ENCODE results near the gene ATF6. TPM values are rescaled to one million over a fixed set of nuclear protein-coding genes. Genes with fewer than 3 reads are reported as not detected.

ATF6 gene
- total RNA-seq, 1 donor from 2014 or later: 21.1 TPM

DNA sequence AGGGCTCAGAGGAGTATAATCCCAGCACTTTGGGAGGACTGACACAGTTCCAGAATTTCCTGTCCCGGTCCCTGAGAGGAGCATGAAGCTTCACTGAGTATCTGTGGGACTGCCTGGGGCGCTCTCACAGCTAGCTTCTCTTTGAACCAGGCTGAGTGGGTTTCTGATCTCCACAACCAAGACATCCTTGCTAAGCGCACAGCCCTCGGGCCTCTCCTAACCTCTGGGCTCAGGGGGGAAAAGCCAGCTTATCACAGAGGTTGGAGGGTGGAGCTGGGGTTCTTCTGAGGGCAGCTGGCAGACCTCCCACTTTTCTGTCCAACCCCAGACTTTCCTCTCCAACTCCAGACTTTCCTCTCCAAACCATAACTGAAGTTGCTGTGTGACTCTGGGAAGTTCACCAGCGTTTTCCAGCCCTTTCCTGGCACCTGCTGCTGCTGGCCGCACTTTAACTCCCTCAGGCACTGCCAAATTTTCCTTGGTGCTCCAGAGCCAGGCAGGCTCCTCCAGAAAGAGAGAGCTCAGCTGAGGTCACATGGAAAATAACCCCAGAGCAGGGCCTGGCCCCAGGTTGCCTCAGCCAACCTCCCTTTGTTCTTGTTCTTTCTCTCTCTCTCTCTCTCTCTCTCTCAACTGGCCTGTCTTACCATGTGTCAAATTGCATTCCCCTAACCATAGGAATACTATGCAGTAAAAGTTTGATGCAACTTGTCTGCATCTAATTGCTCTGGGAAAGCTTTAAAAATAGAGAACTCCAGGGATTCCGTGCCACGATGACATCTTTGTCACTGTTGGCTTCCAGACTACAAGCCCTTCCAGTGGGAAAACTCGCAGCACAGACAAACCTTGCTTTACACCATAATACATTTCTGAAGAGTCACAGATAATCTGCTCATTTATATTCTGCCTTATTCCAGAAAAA, 208.1 kb downstream of the ATF6 start:
- Histone ChIP-seq H3K4me1 (no peaks in the 10 kb centered on the region), H3K27ac (peak overlapping the region; percentile 2), H3K36me3 (no peaks in the 10 kb centered on the region), H3K27me3 (no peaks in the 10 kb centered on the region), H3K9me3 (no peaks in the 10 kb centered on the region), H3K4me3 (no peak overlapping the region)
- TF ChIP-seq POLR2AphosphoS5 (IDR thresholded peaks at IDR 0.05; ENCODE audit: insufficient read depth in 1 of 2, low read depth in 1 of 2): no peak
- no peak for TF ChIP-seq POLR2A (IDR thresholded peaks at IDR 0.05)
- TF ChIP-seq, protein P1, sequence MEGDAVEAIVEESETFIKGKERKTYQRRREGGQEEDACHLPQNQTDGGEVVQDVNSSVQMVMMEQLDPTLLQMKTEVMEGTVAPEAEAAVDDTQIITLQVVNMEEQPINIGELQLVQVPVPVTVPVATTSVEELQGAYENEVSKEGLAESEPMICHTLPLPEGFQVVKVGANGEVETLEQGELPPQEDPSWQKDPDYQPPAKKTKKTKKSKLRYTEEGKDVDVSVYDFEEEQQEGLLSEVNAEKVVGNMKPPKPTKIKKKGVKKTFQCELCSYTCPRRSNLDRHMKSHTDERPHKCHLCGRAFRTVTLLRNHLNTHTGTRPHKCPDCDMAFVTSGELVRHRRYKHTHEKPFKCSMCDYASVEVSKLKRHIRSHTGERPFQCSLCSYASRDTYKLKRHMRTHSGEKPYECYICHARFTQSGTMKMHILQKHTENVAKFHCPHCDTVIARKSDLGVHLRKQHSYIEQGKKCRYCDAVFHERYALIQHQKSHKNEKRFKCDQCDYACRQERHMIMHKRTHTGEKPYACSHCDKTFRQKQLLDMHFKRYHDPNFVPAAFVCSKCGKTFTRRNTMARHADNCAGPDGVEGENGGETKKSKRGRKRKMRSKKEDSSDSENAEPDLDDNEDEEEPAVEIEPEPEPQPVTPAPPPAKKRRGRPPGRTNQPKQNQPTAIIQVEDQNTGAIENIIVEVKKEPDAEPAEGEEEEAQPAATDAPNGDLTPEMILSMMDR (IDR thresholded peaks at IDR 0.05): no peak
- no peak for DNase-seq (ENCODE audit: extremely low spot score in 2 of 2)
- intact Hi-C loops (cut with DNase I): no loop called here

DNA sequence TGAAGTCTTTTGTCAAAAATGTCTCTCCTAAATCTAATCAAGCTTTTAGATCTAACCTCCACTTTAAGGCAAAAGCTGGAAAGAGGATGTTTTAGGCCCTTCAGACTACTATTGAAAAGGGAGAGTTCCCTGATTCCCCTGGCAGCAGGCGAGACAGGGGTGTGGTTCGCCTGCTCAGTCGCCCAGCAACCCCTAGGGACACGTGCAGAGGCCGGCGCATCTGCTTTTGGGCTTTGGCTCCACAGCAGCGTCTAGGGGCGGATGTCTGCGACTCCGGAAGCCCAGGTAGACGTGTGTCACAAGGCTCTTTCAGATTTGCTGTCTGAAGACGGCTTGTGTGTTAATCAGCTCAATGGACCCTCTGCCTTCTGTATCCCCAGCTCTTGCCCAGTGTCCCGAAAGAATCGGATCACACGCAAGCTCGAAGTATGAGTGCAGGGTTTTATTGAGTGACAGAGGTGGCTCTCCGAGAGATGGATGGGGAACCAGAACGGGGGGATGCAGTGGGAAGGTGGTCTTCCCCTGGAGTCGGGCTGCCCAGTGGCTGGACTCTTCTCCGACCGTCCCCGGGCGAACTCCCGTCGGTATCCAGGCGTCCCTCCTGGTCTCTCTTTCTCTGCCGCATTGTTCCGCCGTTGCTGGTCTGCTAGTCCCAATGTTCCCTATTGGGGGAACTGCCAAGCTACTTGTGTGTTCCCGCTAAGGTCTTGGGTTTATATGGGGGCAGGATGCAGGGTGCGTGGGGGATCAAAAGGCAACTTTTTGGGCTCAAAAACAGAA, 212.1 kb downstream of the ATF6 start:
- intact Hi-C loops (cut with DNase I): no loop called here
- H3K9me3 ChIP-seq: no peaks in the 10 kb centered on the region
- H3K27ac ChIP-seq: no peak overlapping the region
- H3K27me3 ChIP-seq: no peaks in the 10 kb centered on the region
- H3K4me3 ChIP-seq: no peak overlapping the region
- no peak for DNase-seq (ENCODE audit: extremely low spot score in 2 of 2)
- no peaks in the 10 kb centered on the region for H3K36me3 ChIP-seq
- no peak for TF ChIP-seq POLR2A (IDR thresholded peaks at IDR 0.05)
- no peak for TF ChIP-seq POLR2AphosphoS5 (IDR thresholded peaks at IDR 0.05; ENCODE audit: insufficient read depth in 1 of 2, low read depth in 1 of 2)
- TF ChIP-seq, protein P1 (IDR thresholded peaks at IDR 0.05): no peak
- H3K4me1 ChIP-seq: peaks cover 10% of the 10 kb centered on the region

DNA sequence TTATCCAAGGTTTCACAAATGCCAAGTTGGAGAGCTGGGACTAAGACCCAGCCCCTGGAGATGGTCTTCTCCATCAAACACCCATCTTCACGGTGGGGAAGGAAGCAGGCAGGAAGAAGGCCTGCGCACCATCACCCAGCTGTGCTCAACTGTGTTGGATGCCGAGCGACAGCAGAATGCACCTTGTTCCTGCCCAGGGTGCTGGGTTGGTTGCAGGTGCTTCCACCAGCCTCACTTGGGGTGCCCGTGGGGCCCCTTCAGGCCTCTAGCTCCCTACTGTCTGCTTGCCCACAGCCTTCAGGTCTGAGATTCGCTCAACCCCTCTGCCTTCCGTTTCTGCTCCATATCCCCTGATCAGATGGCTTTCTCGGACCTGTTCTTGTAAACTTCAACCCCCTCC, 215.0 kb downstream of the ATF6 start:
- intact Hi-C loops (cut with DNase I): no loop called here
- peaks cover 20% of the 10 kb centered on the region for H3K4me1 ChIP-seq
- no peaks in the 10 kb centered on the region for H3K27me3 ChIP-seq
- H3K4me3 ChIP-seq: no peak overlapping the region
- TF ChIP-seq, protein P1 (IDR thresholded peaks at IDR 0.05): no peak
- no peak for TF ChIP-seq POLR2A (IDR thresholded peaks at IDR 0.05)
- no peak for TF ChIP-seq POLR2AphosphoS5 (IDR thresholded peaks at IDR 0.05; ENCODE audit: insufficient read depth in 1 of 2, low read depth in 1 of 2)
- H3K9me3 ChIP-seq: no peaks in the 10 kb centered on the region
- no peaks in the 10 kb centered on the region for H3K36me3 ChIP-seq
- DNase-seq (ENCODE audit: extremely low spot score in 2 of 2): no peak
- H3K27ac ChIP-seq: no peak overlapping the region

DNA sequence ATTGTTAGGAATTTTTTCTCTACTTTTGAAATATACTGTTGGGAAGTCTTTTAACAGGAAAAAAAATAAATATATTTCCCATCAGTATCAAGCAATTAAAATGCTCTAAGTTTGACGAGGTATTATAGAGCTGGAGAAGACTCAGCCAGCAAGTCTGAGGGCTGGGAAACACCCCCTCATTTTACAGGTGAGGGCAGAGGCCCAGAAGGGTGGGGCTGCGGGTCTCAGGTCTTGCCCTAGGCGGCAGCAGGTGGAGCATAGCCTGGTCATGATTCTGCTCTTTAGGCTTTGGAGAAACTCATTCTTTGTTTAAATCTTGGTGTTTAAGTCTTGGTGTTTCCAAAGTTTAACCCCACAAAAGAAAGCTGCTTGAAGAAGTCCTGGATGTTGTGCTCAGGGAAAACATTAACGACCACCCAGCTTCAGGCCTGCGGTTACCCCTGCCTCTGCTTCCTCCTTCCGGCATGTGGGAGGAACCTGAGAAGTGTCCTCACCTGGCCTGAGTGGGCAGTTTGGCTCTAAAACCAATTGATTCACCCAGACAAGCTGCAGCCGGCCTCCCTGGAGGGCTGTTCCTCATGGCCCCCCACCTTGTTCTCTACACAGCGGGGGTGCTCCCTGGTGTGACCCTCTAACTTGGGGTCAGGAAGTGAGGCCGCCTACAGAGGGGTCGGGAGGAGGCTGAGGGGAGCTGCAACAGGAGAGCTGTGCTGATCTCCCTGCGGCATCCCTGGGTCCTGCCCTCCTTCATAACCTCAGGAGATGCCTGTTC, 215.8 kb downstream of the ATF6 start:
- Histone ChIP-seq H3K27ac (no peak overlapping the region), H3K4me1 (peaks cover 28% of the 10 kb centered on the region), H3K27me3 (no peaks in the 10 kb centered on the region), H3K4me3 (no peak overlapping the region), H3K9me3 (no peaks in the 10 kb centered on the region), H3K36me3 (no peaks in the 10 kb centered on the region)
- no peak for DNase-seq (ENCODE audit: extremely low spot score in 2 of 2)
- TF ChIP-seq, protein P1 (IDR thresholded peaks at IDR 0.05): no peak
- TF ChIP-seq POLR2AphosphoS5 (IDR thresholded peaks at IDR 0.05; ENCODE audit: insufficient read depth in 1 of 2, low read depth in 1 of 2): no peak
- TF ChIP-seq POLR2A (IDR thresholded peaks at IDR 0.05): no peak
- intact Hi-C loops (cut with DNase I): no loop called here
